T1000 (cell line): ENCODE data around the gene FAM83C.

Source experiments
- DNase-seq: peaks from one replicate; lab custom pipeline; 2025; ENCODE audit warnings: mixed read lengths; lab: John Stamatoyannopoulos, UW

The FAM83C gene

DNA sequence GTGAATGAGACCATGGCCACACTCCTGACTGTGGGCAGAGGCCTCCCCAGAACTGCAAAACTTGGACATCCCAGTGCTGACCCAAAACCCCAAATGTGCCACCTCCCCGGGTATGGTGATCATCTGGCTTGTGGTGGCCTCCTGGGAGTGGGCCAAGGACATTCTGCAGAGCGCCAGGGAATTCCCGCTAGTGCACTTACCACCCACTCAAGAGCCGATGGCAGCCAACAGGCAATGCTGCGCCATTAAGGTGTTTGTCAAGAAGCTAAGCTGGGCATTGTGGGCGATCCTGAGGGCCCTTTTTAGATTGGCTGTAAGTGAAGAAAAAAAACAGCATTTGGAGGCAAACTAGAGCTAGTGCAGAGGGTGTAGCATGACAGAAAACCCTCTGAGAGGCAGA lies 56.3 kb downstream of the FAM83C start:
- no peak for DNase-seq
